ENCODE results near the gene SLC35F6.

- TF ChIP-seq EZH2 (IDR thresholded peaks at IDR 0.05; ENCODE audit: low read length, missing control alignments) = no peak
- TF ChIP-seq CTCF (conservative IDR thresholded peaks at IDR 0.05 in 1 of 2, IDR thresholded peaks at IDR 0.05 in 1 of 2; ENCODE audit: low read depth in 1 of 2, low read length in 2 of 2) = no peak
Observed at GRCh38 chr2:26722911-26723310, 41.2 kb upstream of the SLC35F6 start.

Measured in fibroblast of lung (primary cell).